HG03025 (cell line): ENCODE measurements around the gene EVA1B.
A peak's percentile ranks its signal among the peaks of the same experiment; 100 is the strongest.

Experiments used
- ATAC-seq: cut with Tn5 transposase; IDR thresholded peaks from one replicate; pipeline ENCODE4 v1.9.1; 2021; ENCODE audit warnings: mild to moderate bottlenecking, moderate library complexity; ENCODE audit not compliant: unreplicated experiment, low FRiP score

EVA1B gene

GRCh38 chr1:36321119-36321951 lies 2.1 kb downstream of the EVA1B start:
- ATAC-seq = no peak

DNA sequence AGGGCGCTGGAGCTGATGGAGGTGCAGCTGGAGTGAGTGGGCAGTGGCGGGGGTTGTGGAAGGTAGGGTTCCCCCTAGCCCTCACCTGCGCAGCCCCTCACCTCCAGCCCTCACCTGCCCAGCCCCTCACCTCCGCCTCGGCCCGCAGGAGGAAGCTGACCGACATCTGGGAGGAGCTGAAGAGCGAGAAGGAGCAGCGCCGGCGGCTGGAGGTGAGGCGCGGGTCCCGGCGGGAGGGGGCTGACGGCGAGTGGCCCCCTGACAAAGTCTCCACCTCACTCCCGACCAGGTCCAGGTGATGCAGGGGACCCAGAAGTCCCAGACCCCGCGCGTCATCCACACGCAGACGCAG lies 2.7 kb downstream of the EVA1B start:
- no peak for ATAC-seq

DNA sequence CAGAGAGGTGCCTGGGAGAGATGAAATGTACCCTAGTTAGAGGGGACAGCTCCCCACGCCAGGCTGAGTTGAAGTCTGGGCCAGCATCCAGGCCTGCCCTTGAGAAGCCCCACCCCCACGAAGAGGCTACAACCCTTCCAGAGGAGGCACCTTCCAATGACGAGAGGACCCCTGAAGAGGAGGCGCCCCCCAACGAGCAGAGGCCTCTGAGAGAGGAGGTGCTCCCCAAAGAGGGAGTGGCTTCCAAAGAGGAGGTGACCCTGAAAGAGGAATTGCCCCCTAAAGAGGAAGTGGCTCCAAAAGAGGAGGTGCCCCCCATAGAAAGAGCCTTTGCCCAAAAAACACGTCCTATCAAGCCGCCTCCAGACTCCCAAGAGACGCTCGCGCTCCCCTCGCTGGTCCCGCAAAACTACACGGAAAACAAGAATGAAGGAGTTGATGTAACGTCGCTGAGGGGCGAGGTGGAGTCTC lies 3.1 kb downstream of the EVA1B start:
- ATAC-seq = no peak

- no peak for ATAC-seq
These were observed 14.0 kb downstream of the EVA1B start for GRCh38 chr1:36309397-36309796.

DNA sequence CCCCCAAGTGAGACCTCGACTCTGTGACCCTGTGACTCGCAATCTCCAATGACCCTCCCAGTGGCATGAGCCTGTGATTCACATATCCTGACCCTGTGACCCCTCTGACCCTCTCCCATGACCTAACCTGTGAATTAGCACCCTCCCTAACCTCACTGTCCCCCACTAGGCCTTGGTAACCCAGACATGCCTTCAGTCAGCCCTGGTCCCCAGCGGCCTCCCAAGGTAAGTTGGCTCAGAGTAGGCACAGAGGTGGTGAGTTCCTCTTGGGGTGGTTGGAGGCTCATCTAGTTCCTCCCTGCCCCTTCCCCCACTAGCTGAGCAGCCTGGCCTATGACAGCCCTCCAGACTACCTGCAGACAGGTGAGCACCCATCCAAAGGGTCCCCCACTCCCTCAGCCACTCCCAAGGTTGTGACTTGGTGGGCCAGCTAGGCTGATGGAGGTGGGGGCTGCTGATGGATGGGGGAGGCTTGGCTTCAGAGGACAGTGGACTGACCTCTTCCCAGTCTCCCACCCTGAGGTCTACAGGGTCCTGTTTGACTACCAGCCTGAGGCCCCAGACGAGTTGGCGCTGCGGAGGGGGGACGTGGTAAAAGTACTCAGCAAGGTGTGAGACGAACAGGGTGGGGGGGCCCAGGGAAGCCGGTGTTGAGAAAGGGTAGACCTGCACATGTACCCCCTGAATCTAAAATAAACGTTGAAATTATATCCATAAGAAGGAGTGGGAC lies 15.7 kb downstream of the EVA1B start:
- ATAC-seq = no peak

DNA sequence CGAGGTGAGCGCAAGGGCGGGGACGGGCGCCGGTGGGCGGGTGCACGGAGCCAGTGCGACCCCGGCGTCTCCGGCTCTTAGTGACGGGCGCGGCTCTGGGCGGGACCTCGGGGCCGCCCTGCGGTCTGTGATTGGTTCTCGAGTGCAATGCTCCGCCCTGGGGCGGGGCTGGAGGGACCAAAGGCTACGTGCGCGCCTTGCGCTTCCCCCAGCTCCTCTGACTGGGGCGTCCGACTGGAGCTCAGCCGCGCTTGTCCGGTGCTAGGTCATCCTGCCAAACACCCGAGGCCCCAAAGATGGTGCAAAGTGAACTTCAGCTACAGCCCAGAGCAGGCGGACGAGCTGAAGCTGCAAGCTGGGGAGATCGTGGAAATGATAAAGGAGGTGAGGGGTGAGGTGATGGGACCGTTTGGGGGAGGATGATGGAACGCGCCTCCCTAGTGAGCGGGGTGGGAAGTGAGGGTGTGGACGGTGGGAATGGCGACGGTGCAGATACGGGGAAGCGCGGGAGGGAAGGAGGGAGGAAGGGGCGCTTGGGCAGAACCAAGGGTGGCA lies 16.5 kb downstream of the EVA1B start:
- ATAC-seq = peak; percentile 92

DNA sequence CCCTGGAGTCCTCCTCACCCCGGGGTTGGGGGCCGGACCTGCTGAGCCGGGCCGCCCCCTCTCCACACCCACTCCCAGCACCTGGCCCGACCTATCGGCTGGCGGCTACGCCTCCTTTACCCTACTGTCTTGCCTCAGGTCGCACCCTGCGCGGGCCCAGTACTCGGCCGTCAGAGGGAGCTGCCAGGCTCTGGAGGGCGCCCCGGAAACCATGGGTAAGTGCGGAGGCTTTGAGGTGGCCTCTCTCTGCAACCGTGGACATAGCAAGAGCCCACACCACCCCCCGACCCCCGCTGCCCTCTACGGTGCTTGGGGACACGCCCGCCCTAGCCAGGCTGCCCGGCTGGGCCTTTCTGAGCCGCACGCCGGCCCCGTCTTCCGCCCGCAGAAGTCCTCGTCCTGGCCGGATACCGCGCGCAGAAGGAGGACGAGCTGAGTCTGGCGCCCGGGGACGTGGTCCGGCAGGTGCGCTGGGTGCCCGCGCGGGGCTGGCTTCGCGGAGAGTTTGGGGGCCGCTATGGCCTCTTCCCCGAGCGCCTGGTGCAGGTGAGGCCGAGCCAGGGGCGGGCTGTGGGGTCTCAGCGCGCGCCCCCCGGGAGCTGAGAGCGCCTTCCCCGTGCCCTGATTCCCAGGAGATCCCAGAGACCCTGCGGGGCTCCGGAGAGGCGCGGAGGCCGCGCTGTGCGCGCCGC lies 17.1 kb downstream of the EVA1B start, which contains the start of gene SH3D21:
Gene SH3D21, plus strand, starts transcription at position 159 of the 692 bp plus-strand sequence. Its CDS starts 53 bp downstream, at position 212.
- ATAC-seq = peak; percentile 34

DNA sequence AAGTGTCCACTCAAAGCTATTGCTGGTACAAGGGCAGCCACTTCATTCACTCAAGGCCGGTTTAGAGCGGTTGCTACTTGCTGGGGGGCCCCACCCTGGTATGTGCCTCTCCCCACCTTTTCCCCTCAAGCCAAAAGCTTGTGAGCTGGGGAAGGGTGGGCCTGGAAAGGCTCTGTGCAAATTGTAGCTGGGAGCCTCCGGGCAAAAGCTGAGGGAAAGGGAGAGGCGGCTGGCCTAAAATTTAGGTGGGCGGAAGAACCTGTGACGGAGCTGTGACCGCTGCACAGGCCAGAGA lies 17.6 kb downstream of the EVA1B start:
- ATAC-seq = no peak

DNA sequence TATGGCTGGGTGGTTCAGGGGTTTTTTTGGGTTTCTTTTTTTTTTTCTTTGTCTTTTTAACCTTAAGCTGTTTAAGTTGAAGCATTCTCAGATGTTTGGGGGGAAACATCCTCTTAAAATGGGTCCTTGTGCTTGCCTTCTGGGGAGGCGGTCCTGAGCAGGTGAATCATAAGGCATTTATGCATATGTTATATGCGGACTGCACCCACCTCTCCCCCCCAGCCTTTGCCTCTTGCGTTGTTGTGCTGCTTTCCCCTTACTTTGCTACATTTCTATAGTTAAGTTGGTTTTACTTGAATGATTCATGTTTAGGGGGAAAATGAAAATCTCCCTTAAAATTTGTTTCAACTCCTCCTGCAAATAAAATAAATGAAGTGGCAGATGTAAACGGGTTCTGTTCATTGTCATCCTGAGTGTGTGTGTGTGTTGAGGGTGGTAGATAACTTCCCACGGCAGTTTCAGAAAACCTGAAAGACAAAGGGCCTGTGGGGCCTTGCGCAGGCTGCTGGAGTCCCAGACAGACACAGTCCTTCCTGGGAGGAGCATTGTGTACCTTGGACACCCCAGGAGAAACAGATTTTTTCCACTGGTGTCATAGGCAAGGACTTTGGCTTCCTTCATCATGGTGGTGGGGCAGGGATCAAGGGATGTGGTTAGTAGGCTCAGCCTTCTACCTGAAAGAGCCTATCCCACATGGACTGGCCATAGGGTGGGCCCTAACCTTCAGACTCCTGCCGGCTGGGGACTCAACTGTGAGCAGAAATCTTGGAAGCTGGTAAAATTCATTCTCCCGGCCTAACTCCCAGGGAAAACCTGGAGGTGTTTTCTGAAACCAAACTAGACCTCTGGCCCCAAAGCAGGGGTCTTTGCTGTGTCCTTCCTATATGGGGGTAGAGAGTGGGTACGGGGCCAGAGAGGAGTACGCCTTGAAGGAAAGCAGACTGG lies 18.2 kb downstream of the EVA1B start:
- ATAC-seq = no peak

- no peak for ATAC-seq
These were observed 18.9 kb downstream of the EVA1B start for GRCh38 chr1:36304521-36304920.

DNA sequence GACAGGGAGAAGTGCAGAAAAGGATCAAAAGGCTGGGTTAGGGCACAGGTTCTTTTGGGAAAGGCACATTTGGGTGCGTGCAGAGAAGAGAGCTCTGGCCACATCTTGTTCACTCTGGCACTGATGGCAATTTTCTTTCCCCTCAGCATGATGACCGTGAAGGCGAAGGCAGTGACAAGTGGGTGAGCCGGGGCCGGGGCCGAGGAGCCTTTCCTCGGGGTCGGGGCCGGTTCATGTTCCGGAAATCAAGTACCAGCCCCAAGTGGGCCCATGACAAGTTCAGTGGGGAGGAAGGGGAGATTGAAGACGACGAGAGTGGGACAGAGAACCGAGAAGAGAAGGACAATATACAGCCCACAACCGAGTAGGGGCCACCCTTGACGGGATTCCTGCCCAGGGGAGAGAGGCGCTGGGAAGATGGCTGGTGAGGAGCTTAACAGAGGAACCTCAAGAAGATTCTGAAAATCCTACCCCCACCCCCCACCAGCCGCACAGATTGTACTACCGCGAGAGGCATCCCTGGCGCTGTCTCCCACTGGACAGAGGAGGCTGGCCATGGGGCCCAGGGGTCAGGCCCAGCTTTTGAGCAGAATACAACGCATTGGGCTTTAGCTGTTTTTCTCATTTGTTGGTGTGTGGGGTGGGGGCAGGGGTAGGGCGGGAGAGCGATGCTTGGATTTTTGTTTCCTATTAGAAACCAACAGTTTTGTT lies 19.6 kb downstream of the EVA1B start:
- ATAC-seq = no peak

GRCh38 chr1:36303244-36303643 lies 20.2 kb downstream of the EVA1B start:
- ATAC-seq = no peak

GRCh38 chr1:36301220-36301619 lies 22.2 kb downstream of the EVA1B start:
- no peak for ATAC-seq

DNA sequence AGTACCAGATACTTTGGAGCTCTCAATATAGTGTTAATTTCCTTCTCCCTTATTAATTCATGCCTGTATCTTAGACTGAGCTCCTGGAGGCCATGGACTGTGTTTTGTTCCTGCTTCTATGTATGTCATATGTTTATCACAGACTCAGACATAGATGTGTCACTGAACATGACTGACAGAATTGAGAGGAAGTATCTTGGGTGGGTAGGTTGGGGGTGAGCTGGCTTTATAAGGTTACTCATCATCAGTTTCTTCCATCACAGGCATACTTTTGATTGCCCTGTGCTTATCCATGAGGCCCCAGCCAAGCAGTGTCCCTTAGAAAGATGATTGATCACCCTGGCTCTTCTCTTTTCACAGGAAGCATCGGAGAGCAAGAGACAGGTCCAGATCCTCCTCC lies 22.9 kb downstream of the EVA1B start:
- ATAC-seq = no peak

DNA sequence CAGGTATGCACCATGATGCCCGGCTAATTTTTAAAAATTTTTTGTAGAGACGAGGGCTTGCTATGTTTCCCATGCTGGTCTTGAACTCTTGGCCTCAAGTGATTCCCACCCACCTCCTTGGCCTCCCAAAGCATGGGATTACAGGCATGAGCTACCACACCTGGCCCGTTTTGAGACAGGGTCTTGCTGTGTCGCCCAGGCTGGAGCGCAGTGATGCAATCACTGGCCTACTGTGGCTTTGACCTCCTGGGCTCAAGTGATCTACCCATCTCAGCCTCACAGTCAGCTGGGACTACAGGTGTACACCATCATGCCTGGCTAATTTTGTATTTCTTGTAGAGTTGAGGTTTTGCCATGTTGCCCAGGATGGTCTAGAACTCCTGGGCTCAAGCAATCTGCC lies 24.8 kb downstream of the EVA1B start:
- no peak for ATAC-seq

DNA sequence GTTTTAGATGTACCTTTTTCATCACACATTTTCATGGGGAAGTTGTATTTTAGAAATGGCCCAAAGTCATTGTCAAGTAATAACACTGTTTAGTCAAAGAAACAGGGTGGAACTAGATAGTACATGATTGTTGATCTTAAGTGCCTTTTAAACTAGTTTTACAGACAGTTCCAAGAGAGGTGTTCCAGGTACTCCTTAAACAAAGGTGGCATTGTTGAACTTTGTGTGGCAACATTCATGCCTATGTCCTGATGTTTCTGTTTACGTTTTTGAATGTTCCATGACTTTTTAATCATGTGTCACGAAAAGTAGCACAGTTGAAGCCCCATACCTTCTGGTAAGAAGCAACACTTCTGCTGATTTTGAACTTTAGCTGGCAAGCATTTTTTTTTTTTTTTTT lies 26.4 kb downstream of the EVA1B start:
- ATAC-seq = no peak

DNA sequence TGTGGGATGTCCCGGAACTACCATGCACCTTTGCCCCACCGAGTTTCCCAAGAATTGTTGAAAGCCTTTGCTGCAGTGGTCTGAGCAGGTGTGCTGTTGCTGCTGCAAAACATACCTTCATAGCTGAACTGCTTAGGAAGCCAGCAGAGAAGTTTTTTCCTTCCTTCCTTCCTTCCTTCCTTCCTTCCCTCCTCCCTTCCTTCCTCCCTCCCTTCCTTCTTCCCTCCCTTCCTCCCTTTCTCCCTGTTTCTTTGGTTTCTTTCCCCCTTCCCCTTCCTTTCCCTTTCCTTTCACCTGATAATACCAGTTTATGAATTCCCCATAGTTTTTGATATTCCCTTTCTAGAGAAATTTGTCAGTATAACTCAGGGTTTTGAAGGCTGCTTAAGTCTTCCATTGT lies 28.1 kb downstream of the EVA1B start:
- ATAC-seq = no peak

DNA sequence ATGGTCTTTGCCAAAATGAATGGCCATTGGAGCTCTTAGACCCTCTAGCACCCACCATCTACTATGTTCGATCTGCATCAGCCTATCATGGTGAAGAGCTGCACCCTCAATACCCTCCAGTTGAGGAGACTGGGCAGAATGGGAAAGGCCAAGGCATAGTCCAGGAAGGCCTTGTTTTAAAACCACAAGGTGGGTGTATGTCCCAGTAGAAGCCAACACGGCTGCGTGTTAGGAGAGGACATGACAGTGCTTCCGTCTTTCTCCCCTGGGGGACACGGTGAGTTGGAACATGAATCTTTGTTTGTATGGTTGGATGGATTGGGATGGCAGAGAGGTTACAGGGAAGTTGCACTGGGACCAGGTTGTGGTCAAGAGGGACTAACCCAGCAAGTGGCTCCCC lies 35.9 kb downstream of the EVA1B start:
- ATAC-seq = no peak

DNA sequence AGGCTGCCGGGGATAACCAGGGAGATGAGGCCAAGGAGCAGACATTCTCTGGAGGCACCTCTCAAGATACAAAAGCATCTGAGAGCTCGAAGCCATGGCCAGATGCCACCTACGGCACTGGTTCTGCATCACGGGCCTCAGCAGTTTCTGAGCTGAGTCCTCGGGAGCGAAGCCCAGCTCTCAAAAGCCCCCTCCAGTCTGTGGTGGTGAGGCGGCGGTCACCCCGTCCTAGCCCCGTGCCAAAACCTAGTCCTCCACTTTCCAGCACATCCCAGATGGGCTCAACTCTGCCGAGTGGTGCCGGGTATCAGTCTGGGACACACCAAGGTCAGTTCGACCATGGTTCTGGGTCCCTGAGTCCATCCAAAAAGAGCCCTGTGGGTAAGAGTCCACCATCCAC lies 36.6 kb downstream of the EVA1B start:
- ATAC-seq = no peak
